Liver (tissue), 3 donors: ENCODE results near the gene STRN.

Experiments
- FOXA1 ChIP-seq: IDR thresholded peaks from 2 replicates; pipeline ENCODE4 v1.6.1; 2016; ENCODE audit warnings: antibody characterized with exemption
- GABPA ChIP-seq, 2 donors: IDR thresholded peaks in 1 of 2; conservative IDR thresholded peaks in 1 of 2; 2 replicates each; pipeline ENCODE4 v1.6.1; 2016; ENCODE audit warnings: antibody characterized with exemption in 2 of 2, mild to moderate bottlenecking in 1 of 2, moderate library complexity in 1 of 2
- RXRA ChIP-seq, 2 donors: IDR thresholded peaks; 2 replicates each; pipeline ENCODE4 v1.6.1; 2017 to 2018; ENCODE audit warnings: antibody characterized with exemption in 2 of 2, mild to moderate bottlenecking in 1 of 2
- TF ChIP-seq, protein P1 (sequence below): fragments of 150-350 bp; IDR thresholded peaks from 2 replicates; pipeline ENCODE4 v1.5.1; 2017; ENCODE audit warnings: improper control_type of control experiment, low read depth, low read length; ENCODE audit not compliant: missing input control
- TF ChIP-seq, protein P2 (sequence below): IDR thresholded peaks from 2 replicates; pipeline ENCODE4 v1.6.1; 2016; ENCODE audit warnings: antibody characterized with exemption, mild to moderate bottlenecking
- TF ChIP-seq, protein P3 (sequence below): IDR thresholded peaks from 2 replicates; pipeline ENCODE4 v1.6.1; 2016; ENCODE audit warnings: antibody characterized with exemption
- donor health status: healthy.
- donor health status: healthy.

DNA sequence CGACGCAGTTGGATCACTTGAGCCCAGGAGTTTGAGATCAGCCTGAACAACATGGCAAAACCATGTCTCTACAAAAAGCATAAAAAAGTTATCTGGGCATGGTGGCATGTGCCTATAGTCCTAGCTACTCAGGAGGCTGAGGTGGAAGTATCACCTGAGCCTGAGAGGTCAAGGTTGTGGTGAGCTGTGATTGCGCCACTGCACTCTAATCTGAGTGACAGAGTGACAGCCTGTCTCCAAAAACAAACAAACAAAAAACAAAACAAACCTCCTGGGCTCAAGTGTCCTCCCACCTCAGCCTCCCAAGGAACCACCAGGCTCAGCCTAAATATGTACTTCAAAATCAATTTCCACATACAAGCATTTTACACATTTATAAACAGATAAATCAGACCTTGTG is 83.8 kb downstream of the STRN start:
- no peak for TF ChIP-seq RXRA (IDR thresholded peaks at IDR 0.05)
- TF ChIP-seq, protein P1, sequence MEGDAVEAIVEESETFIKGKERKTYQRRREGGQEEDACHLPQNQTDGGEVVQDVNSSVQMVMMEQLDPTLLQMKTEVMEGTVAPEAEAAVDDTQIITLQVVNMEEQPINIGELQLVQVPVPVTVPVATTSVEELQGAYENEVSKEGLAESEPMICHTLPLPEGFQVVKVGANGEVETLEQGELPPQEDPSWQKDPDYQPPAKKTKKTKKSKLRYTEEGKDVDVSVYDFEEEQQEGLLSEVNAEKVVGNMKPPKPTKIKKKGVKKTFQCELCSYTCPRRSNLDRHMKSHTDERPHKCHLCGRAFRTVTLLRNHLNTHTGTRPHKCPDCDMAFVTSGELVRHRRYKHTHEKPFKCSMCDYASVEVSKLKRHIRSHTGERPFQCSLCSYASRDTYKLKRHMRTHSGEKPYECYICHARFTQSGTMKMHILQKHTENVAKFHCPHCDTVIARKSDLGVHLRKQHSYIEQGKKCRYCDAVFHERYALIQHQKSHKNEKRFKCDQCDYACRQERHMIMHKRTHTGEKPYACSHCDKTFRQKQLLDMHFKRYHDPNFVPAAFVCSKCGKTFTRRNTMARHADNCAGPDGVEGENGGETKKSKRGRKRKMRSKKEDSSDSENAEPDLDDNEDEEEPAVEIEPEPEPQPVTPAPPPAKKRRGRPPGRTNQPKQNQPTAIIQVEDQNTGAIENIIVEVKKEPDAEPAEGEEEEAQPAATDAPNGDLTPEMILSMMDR = no peak
- TF ChIP-seq, protein P2, sequence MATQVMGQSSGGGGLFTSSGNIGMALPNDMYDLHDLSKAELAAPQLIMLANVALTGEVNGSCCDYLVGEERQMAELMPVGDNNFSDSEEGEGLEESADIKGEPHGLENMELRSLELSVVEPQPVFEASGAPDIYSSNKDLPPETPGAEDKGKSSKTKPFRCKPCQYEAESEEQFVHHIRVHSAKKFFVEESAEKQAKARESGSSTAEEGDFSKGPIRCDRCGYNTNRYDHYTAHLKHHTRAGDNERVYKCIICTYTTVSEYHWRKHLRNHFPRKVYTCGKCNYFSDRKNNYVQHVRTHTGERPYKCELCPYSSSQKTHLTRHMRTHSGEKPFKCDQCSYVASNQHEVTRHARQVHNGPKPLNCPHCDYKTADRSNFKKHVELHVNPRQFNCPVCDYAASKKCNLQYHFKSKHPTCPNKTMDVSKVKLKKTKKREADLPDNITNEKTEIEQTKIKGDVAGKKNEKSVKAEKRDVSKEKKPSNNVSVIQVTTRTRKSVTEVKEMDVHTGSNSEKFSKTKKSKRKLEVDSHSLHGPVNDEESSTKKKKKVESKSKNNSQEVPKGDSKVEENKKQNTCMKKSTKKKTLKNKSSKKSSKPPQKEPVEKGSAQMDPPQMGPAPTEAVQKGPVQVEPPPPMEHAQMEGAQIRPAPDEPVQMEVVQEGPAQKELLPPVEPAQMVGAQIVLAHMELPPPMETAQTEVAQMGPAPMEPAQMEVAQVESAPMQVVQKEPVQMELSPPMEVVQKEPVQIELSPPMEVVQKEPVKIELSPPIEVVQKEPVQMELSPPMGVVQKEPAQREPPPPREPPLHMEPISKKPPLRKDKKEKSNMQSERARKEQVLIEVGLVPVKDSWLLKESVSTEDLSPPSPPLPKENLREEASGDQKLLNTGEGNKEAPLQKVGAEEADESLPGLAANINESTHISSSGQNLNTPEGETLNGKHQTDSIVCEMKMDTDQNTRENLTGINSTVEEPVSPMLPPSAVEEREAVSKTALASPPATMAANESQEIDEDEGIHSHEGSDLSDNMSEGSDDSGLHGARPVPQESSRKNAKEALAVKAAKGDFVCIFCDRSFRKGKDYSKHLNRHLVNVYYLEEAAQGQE = no peak
- TF ChIP-seq, protein P3, sequence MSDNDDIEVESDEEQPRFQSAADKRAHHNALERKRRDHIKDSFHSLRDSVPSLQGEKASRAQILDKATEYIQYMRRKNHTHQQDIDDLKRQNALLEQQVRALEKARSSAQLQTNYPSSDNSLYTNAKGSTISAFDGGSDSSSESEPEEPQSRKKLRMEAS = no peak
- TF ChIP-seq FOXA1 = no peak
- no peak for TF ChIP-seq GABPA (IDR thresholded peaks at IDR 0.05 in 1 of 2, conservative IDR thresholded peaks at IDR 0.05 in 1 of 2)
